Suppressor macrophage treated with lipopolysaccharide for 4 hours (primary cell): Measurements from ENCODE around the gene CLK1.
A peak's percentile ranks its signal among the peaks of the same experiment; 100 is the strongest.

Experiments
- DNase-seq: peaks from one replicate; pipeline ENCODE4 v3.0.0-alpha.2; 2020

The CLK1 gene

DNA sequence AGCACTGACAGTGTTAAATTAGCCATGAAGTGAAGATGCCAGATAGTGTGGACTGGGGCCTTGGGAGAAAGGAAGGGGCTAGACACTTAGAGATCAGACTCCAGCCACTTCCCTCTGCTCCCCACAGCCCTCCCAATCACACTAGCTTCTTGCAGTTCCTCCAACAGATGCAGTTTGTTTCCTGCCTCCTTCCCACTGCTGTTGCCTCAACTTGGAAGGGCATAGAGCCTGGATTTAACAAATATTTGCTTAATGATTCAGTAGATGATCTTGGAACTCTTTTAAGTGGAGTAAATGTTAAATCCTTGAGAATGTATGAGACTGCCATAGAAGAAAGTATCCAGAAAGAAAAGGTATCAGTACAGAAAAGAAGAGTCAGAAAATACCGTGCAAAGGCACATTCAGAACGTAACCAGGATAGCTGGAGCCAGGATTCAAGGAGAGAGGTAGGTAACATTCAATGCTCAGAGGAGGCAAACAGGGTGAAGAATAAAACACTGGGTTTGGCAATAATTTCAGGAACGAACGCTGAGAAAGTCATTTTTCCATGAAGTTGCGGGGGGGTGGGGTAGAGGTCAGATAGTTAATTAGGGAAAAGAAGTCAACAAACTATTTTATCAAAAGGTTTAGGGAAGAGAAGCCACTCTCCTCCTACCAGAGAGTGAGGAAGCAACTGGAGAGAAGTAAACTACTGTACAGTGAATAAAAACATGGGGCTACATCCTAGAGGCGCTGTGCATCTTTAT, 54.0 kb downstream of the CLK1 start:
- peak; percentile 34 for DNase-seq

DNA sequence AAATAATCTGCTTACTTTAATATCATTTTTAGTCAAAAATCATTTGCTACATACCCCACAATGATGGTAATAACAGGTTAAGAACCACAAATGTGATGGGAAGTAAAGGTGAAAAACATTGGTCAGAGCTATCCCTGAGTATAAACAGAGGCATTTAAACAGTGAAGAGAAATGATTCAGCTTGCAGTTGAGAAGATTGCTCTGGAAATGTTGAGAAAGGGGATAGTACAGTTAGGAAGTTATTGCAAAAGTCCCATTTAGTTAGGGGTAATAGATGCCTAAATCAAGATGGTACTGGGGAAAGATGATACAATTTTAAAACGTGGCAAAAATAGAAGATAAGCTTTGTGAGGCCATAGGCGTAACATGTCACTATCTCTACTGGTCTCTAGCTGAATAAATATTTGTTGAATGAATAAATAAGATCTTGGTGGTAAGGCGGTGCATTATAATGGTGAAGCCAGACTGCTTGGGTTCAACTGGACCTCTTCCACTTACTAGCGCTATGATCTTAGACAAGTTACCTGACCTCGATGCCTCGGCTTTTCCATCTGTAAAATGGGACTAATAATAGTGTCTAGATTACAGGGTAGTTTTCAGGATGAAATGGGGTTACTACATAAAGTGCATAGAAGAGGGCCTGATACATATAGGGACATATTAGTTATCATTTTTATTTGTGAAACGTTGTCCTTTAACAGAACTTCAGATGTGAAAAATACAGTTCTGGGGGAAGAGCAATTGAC, 54.8 kb downstream of the CLK1 start:
- DNase-seq, result no peak
